OCI-LY1 (cell line): ENCODE data around the gene GC.
"Not testable (repeated sequence)": the region's sequence is repeated elsewhere in the genome, so short reads cannot be mapped to it uniquely, and the experiment has no call there.

Source experiments
- H2AFZ ChIP-seq: fragments of 200-600 bp; sonication (generic), shearing (Covaris generic); 2 replicates; pipeline ENCODE4 v1.6.0; 2014; ENCODE audit warnings: antibody characterized with exemption, mild to moderate bottlenecking, low read length
- H3F3A ChIP-seq: fragments of 200-600 bp; sonication (generic), shearing (Covaris generic); 2 replicates; pipeline ENCODE4 v1.6.0; 2014; ENCODE audit warnings: mild to moderate bottlenecking, antibody characterized with exemption, low read length, moderate library complexity; ENCODE audit not compliant: insufficient read depth
- H3K27ac ChIP-seq: fragments of 200-600 bp; sonication (generic); 2 replicates; pipeline ENCODE4 v1.5.1; 2014; ENCODE audit warnings: low read length, mixed run types, mild to moderate bottlenecking, low read depth; ENCODE audit not compliant: poor library complexity, severe bottlenecking
- H3K27me3 ChIP-seq: fragments of 200-600 bp; sonication (generic); 2 replicates; pipeline ENCODE4 v1.6.0; 2014; ENCODE audit warnings: antibody characterized with exemption, mild to moderate bottlenecking, low read length, moderate library complexity; ENCODE audit not compliant: insufficient read depth
- H3K36me3 ChIP-seq: fragments of 200-600 bp; sonication (generic); 2 replicates; pipeline ENCODE4 v1.6.1; 2014; ENCODE audit warnings: mild to moderate bottlenecking, antibody characterized with exemption, low read length, moderate library complexity, mixed read lengths; ENCODE audit not compliant: insufficient read depth
- H3K4me1 ChIP-seq: fragments of 200-600 bp; sonication (generic); 2 replicates; pipeline ENCODE4 v1.5.1; 2014; ENCODE audit warnings: mild to moderate bottlenecking, low read length, moderate library complexity; ENCODE audit not compliant: insufficient read depth, severe bottlenecking
- H3K4me2 ChIP-seq: fragments of 200-600 bp; sonication (generic), shearing (Covaris generic); 2 replicates; pipeline ENCODE4 v1.6.1; 2014; ENCODE audit warnings: low read length
- H3K4me3 ChIP-seq: fragments of 200-600 bp; sonication (generic); 2 replicates; pipeline ENCODE4 v1.5.1; 2014; ENCODE audit warnings: low read length, low read depth, mild to moderate bottlenecking, mixed read lengths; ENCODE audit not compliant: poor library complexity, severe bottlenecking
- H3K79me2 ChIP-seq: fragments of 200-600 bp; shearing (Covaris generic); 2 replicates; pipeline ENCODE4 v1.6.1; 2016; ENCODE audit warnings: mixed run types, low read length, mixed read lengths; ENCODE audit not compliant: insufficient read depth
- H3K9ac ChIP-seq: fragments of 200-600 bp; sonication (generic), shearing (Covaris generic); 2 replicates; pipeline ENCODE4 v1.6.1; 2014; ENCODE audit warnings: mild to moderate bottlenecking, low read length, mixed read lengths
- H3K9me2 ChIP-seq: fragments of 200-600 bp; sonication (generic), shearing (Covaris generic); 2 replicates; pipeline ENCODE4 v1.6.1; 2014; ENCODE audit warnings: low read depth, mild to moderate bottlenecking, low read length, mixed read lengths
- H3K9me3 ChIP-seq: fragments of 200-600 bp; shearing (Covaris generic); 2 replicates; pipeline ENCODE4 v1.6.1; 2014; ENCODE audit warnings: low read length, mixed read lengths
- H4K20me1 ChIP-seq: fragments of 200-600 bp; sonication (generic), shearing (Covaris generic); 2 replicates; pipeline ENCODE4 v1.6.0; 2016; ENCODE audit warnings: mild to moderate bottlenecking, low read length; ENCODE audit not compliant: insufficient read depth
- CTCF ChIP-seq: fragments of 200-600 bp; sonication (generic), shearing (Covaris generic); IDR thresholded peaks from 2 replicates; pipeline ENCODE4 v1.5.1; 2017; ENCODE audit warnings: mild to moderate bottlenecking, antibody characterized with exemption, low read length, moderate library complexity, mixed read lengths
- EZH2 ChIP-seq: fragments of 200-600 bp; sonication (generic), shearing (Covaris generic); IDR thresholded peaks from 2 replicates; pipeline ENCODE4 v1.8.0; 2017; ENCODE audit warnings: borderline replicate concordance, mixed run types, mild to moderate bottlenecking, antibody characterized with exemption, low read length, moderate library complexity, mixed read lengths

GC gene

DNA sequence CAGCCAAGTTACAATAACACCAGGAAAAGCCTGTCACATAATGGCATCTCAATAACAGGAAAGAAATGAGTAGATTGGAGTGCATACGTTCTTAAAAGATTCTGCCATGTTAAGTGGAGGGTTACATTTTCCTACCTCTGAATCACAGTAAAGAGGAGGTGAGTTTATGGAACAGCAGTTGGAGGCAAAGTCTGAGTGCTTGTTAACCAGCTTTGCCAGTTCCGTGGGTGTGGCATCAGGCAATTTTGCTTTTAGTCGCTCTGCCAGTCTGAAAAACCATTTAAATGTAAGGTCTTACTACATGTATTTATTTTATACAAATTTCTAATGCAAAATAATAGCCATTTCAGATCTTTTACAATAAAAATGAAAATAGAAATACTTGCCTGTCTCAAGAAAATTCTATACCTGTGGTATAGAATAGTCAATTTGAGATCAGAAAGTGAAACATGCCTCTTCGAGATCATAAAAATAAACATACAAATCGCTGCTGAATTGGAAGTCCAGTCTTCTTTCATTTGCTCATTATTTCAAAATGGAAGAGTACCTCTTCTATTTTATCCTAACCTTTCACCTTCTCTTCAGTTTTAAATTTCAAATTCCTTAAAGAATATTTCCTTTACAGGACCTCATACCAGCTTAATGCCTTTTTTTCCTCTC lies 31.4 kb downstream of the GC start:
- H3K27me3 ChIP-seq = no peaks in the 10 kb centered on the region
- H4K20me1 ChIP-seq = no peaks in the 10 kb centered on the region
- TF ChIP-seq EZH2 (no peak), CTCF (no peak)
- H3K4me2 ChIP-seq = no peak overlapping the region
- H3F3A ChIP-seq = no peaks in the 10 kb centered on the region
- H3K27ac ChIP-seq = no peak overlapping the region
- H3K36me3 ChIP-seq = no peaks in the 10 kb centered on the region
- no peak overlapping the region for H3K4me3 ChIP-seq
- no peaks in the 10 kb centered on the region for H3K79me2 ChIP-seq
- no peak overlapping the region for H3K9ac ChIP-seq
- no peaks in the 10 kb centered on the region for H3K4me1 ChIP-seq
- no peaks in the 10 kb centered on the region for H3K9me2 ChIP-seq
- no peaks in the 10 kb centered on the region for H3K9me3 ChIP-seq
- H2AFZ ChIP-seq = no peak overlapping the region

DNA sequence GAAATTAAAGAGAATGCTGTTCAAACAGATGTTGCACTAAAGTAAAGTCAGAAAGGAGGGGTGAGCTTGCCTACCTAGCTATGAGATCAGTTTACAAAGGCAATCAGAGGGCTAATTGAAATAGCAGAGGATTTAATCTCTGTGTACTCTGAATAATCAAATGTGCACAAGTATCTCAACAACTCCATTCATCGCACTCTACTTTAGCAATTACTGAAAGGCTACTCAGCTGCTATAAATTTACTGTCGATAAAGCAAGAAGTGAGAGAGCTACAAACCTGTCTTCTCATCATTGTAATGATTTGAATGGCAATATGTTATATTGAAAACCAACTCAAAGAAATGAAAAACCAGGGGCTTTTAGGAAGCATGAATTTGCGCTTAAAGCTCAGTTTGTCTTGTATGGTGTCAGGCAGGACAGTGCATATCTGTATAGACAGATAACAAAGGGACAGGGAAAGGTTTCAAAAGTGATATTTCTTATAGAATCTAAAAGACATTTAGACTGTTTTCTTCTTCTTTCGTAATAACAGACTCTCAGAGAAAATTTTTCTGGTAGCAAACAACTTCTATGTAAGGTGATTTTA lies 34.8 kb downstream of the GC start:
- Histone ChIP-seq H3K4me3 (no peak overlapping the region), H2AFZ (no peak overlapping the region), H3K9me3 (no peaks in the 10 kb centered on the region), H3K27ac (no peak overlapping the region), H3K79me2 (no peaks in the 10 kb centered on the region), H3K27me3 (no peaks in the 10 kb centered on the region), H4K20me1 (no peaks in the 10 kb centered on the region), H3K9ac (no peak overlapping the region), H3K4me1 (no peaks in the 10 kb centered on the region), H3K4me2 (no peak overlapping the region), H3F3A (no peaks in the 10 kb centered on the region), H3K36me3 (no peaks in the 10 kb centered on the region), H3K9me2 (no peaks in the 10 kb centered on the region)
- no peak for TF ChIP-seq CTCF
- TF ChIP-seq EZH2 = no peak

DNA sequence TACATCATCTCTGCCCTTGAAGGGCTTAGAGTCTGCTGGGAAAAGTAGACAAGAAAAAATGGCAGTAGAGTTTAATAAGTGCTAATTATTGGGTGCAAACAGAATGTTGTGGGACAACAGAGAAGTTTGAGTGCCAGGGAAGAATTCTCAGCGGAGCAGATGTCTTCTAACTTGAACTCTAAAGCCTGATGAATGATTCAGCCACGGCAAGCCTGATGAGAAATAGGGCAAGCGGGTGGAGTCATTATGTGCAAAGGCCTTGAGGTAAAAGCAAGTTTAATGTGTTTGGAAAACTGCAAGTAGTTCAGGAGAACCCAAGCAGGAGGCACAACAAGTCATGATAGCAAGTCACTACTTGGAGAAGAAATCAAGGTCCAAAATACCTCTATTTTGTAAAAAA lies 37.5 kb downstream of the GC start:
- Histone ChIP-seq H3K79me2 (no peaks in the 10 kb centered on the region), H3K27ac (no peak overlapping the region), H3K4me2 (no peak overlapping the region), H3K9ac (no peak overlapping the region), H3K4me3 (no peak overlapping the region), H3F3A (no peaks in the 10 kb centered on the region), H3K9me2 (no peaks in the 10 kb centered on the region), H3K27me3 (no peaks in the 10 kb centered on the region), H4K20me1 (no peaks in the 10 kb centered on the region), H3K4me1 (no peaks in the 10 kb centered on the region), H3K36me3 (no peaks in the 10 kb centered on the region), H2AFZ (no peak overlapping the region), H3K9me3 (no peaks in the 10 kb centered on the region)
- TF ChIP-seq CTCF = no peak
- TF ChIP-seq EZH2 = no peak

- H3K4me2 ChIP-seq, H3K27ac ChIP-seq, H3K36me3 ChIP-seq, H3K27me3 ChIP-seq, H3K79me2 ChIP-seq, H3K4me3 ChIP-seq, H3K9ac ChIP-seq, H3F3A ChIP-seq, H3K9me2 ChIP-seq, H4K20me1 ChIP-seq, H2AFZ ChIP-seq, H3K4me1 ChIP-seq, H3K9me3 ChIP-seq: not testable (repeated sequence)
Observed at GRCh38 chr4:71738782-71739181, 45.1 kb downstream of the GC start.
